Loucy (cell line): ENCODE measurements around the gene CCL1.

Source experiments
- H2AFZ ChIP-seq: fragments of 200-600 bp; sonication (generic); 2 replicates; pipeline ENCODE4 v1.6.0; 2016; ENCODE audit warnings: antibody characterized with exemption, mild to moderate bottlenecking, low read length, moderate library complexity
- H3F3A ChIP-seq: fragments of 200-600 bp; 2 replicates; pipeline ENCODE4 v1.6.0; 2016; ENCODE audit warnings: antibody characterized with exemption, low read depth, mild to moderate bottlenecking
- H3K27me3 ChIP-seq: fragments of 200-600 bp; sonication (generic); 2 replicates; pipeline ENCODE4 v1.6.1; 2014; ENCODE audit warnings: low read length, mild to moderate bottlenecking; ENCODE audit not compliant: insufficient read depth, poor library complexity, severe bottlenecking
- H3K36me3 ChIP-seq: fragments of 200-600 bp; sonication (generic); 2 replicates; pipeline ENCODE4 v1.6.1; 2016; ENCODE audit warnings: low read length; ENCODE audit not compliant: insufficient read depth
- H3K4me1 ChIP-seq: fragments of 200-600 bp; sonication (generic); 2 replicates; pipeline ENCODE4 v1.5.1; 2014; ENCODE audit warnings: low read length, mild to moderate bottlenecking; ENCODE audit not compliant: insufficient read depth, poor library complexity, severe bottlenecking
- H3K4me2 ChIP-seq: fragments of 200-600 bp; sonication (generic); 2 replicates; pipeline ENCODE4 v1.6.0; 2014; ENCODE audit warnings: antibody characterized with exemption, low read length, low read depth, mild to moderate bottlenecking; ENCODE audit not compliant: poor library complexity, severe bottlenecking
- H3K4me3 ChIP-seq: fragments of 200-600 bp; sonication (generic); 2 replicates; pipeline ENCODE4 v1.5.1; 2014; ENCODE audit warnings: low read length, mild to moderate bottlenecking, mixed read lengths; ENCODE audit not compliant: poor library complexity, severe bottlenecking
- H3K79me2 ChIP-seq: fragments of 200-600 bp; sonication (generic); 2 replicates; pipeline ENCODE4 v1.6.1; 2014; ENCODE audit warnings: low read length; ENCODE audit not compliant: insufficient read depth
- H3K9ac ChIP-seq: fragments of 200-600 bp; sonication (generic); 2 replicates; pipeline ENCODE4 v1.6.0; 2014; ENCODE audit warnings: mild to moderate bottlenecking, low read depth, low read length, moderate library complexity; ENCODE audit not compliant: poor library complexity, severe bottlenecking
- H3K9me2 ChIP-seq: fragments of 200-600 bp; sonication (generic); replicated peaks from 2 replicates; pipeline ENCODE4 v1.6.1; 2016; ENCODE audit warnings: low read depth, low read length, mixed read lengths
- H3K9me3 ChIP-seq: fragments of 200-600 bp; sonication (generic); 2 replicates; pipeline ENCODE4 v1.6.1; 2014; ENCODE audit warnings: mild to moderate bottlenecking, antibody characterized with exemption, low read length, low read depth; ENCODE audit not compliant: insufficient read depth
- H4K20me1 ChIP-seq: fragments of 200-600 bp; sonication (generic); 2 replicates; pipeline ENCODE4 v1.6.0; 2014; ENCODE audit warnings: antibody characterized with exemption, low read length, mild to moderate bottlenecking; ENCODE audit not compliant: insufficient read depth, poor library complexity, severe bottlenecking
- CTCF ChIP-seq: fragments of 200-600 bp; sonication (generic); conservative IDR thresholded peaks from 2 replicates; pipeline ENCODE4 v1.5.1; 2014; ENCODE audit warnings: mild to moderate bottlenecking, antibody characterized with exemption, low read length
- EZH2phosphoT487 ChIP-seq: fragments of 200-600 bp; IDR thresholded peaks from 2 replicates; pipeline ENCODE4 v1.6.1; 2018; ENCODE audit warnings: antibody characterized with exemption, mild to moderate bottlenecking, moderate library complexity, borderline replicate concordance

Gene CCL1

GRCh38 chr17:34409352-34409751 lies 46.3 kb upstream of the CCL1 start:
- Histone ChIP-seq H4K20me1 (no peaks in the 10 kb centered on the region), H3K9me2 (no peaks in the 10 kb centered on the region), H3K4me2 (no peak overlapping the region), H3K79me2 (no peaks in the 10 kb centered on the region), H3K9me3 (no peaks in the 10 kb centered on the region), H3K4me1 (peaks cover 22% of the 10 kb centered on the region), H3K9ac (no peak overlapping the region), H2AFZ (no peak overlapping the region), H3K4me3 (no peak overlapping the region), H3K27me3 (no peaks in the 10 kb centered on the region), H3K36me3 (no peaks in the 10 kb centered on the region), H3F3A (no peaks in the 10 kb centered on the region)
- no peak for TF ChIP-seq CTCF
- TF ChIP-seq EZH2phosphoT487: no peak

- no peaks in the 10 kb centered on the region for H4K20me1 ChIP-seq
- H2AFZ ChIP-seq: no peak overlapping the region
- H3K4me2 ChIP-seq: no peak overlapping the region
- H3K9me2 ChIP-seq: no peaks in the 10 kb centered on the region
- H3K9me3 ChIP-seq: no peaks in the 10 kb centered on the region
- H3K4me3 ChIP-seq: no peak overlapping the region
- no peaks in the 10 kb centered on the region for H3K79me2 ChIP-seq
- H3K9ac ChIP-seq: no peak overlapping the region
- H3K4me1 ChIP-seq: peaks cover 13% of the 10 kb centered on the region
- H3K36me3 ChIP-seq: no peaks in the 10 kb centered on the region
- TF ChIP-seq CTCF: no peak
- no peaks in the 10 kb centered on the region for H3K27me3 ChIP-seq
- H3F3A ChIP-seq: no peaks in the 10 kb centered on the region
These were observed 45.4 kb upstream of the CCL1 start for GRCh38 chr17:34408439-34408838.

GRCh38 chr17:34406226-34406625 lies 43.2 kb upstream of the CCL1 start:
- Histone ChIP-seq H3K36me3 (no peaks in the 10 kb centered on the region), H3K9ac (no peak overlapping the region), H3F3A (no peaks in the 10 kb centered on the region), H3K4me3 (no peak overlapping the region), H3K4me1 (peaks cover 6% of the 10 kb centered on the region), H2AFZ (no peak overlapping the region), H3K27me3 (no peaks in the 10 kb centered on the region), H3K79me2 (no peaks in the 10 kb centered on the region), H4K20me1 (no peaks in the 10 kb centered on the region), H3K9me3 (no peaks in the 10 kb centered on the region), H3K9me2 (no peaks in the 10 kb centered on the region), H3K4me2 (no peak overlapping the region)
- TF ChIP-seq CTCF (no peak), EZH2phosphoT487 (no peak)
